ENCODE measurements around the gene ARL6IP6.
A peak's percentile ranks its signal among the peaks of the same experiment; 100 is the strongest.
"Not testable (repeated sequence)": the region's sequence is repeated elsewhere in the genome, so short reads cannot be mapped to it uniquely, and the experiment has no call there.

The ARL6IP6 gene

GRCh38 chr2:152722639-152723038, 4.2 kb downstream of the ARL6IP6 start:
- DNase-seq (ENCODE audit: low spot score): not testable (repeated sequence)

DNA sequence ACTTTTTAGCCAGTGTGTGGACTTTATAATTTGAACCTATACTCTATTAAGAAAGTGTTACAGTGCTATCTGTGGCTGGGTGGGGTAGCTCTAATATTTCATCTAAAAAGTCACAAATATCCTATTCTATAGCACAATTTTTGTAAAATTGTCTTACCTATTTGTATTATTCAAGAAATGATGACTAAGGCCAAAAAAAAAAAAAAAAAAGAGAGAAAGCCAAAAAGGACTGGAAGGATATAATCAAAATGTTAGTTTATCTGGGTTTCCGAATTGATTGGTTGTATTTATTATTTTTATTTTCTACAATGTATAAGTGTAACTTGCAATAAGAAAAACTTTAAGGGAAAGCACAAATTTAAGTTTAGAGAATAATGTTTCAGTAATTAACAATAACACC, 5.5 kb downstream of the ARL6IP6 start:
- no peak for DNase-seq (ENCODE audit: low spot score)

DNA sequence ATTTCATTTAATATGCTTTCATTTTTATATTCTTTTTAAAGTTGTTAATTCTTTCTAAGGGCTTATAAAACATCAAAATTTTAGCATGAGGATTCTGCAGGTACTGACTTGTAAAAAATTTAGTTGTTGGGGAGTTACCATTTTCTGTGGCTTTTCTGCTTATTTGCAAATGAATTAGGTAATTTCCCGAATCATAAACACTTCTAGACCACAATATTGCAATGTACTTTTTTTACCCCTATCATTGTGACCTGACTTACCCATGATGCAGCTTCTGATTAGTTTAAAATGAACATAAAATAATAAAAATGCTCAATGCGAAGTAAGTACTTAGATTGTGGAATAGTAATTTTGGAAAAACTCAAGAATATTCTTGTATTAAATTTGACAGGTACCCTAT, 11.4 kb downstream of the ARL6IP6 start:
- DNase-seq (ENCODE audit: low spot score): no peak

DNA sequence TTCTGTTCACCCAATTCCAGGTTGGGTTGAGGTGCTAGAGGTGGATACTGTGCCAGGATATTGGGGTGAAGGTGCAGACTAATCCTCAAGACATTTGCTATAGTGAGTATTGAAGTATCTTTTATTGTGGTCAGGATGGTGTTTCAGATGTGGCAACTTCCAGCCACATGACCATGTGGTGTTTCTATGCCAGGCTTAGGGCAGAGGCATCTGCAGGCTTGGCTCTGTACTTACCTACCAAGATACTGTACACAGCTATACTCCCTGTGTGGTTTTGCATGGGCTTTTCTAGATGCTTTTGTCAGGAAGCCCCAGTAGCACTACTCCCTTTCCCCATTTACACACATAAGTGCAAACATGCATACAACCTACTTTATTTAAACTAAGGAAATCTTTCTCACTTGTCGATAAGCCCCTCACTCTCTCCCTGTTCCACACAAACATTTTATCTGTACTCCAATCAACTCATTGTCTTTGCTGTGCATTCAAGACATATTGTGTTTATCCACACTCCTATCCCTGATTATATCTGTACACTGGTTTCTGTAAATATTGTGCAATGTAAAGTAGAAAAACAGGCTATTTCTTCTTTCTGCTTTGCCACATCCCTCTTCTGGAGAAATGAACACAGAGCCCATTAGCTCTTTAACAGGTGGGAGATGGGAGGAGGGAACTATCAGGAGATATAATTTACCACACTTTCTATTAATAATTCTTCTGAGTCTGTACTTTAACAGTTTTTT, 12.3 kb downstream of the ARL6IP6 start:
- DNase-seq (ENCODE audit: low spot score): no peak

DNA sequence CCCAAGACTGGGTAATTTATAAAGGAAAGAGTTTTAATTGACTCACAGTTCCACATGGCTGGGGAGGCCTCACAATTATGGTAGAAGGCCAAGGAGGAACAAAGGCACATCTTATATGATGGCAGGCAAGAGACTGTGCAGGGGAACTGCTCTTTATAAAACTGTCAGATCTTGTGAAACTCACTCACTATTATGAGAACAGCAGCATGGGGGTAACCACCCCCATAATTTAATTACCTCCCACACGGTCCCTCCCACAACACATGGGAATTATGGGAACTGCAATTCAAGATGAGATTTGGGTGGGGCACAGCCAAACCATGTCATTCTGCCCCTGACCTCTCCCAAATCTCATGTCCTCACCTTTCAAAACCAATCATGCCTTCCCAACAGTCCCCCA, 19.1 kb downstream of the ARL6IP6 start:
- DNase-seq (ENCODE audit: low spot score): not testable (repeated sequence)

GRCh38 chr2:152738438-152738837, 20.0 kb downstream of the ARL6IP6 start:
- DNase-seq (ENCODE audit: low spot score): no peak

- not testable (repeated sequence) for DNase-seq (ENCODE audit: low spot score)
Measured at GRCh38 chr2:152739705-152740104, 21.3 kb downstream of the ARL6IP6 start.

- DNase-seq (ENCODE audit: low spot score): peak; percentile 55
Measured at GRCh38 chr2:152740743-152741328, 22.4 kb downstream of the ARL6IP6 start.

DNA sequence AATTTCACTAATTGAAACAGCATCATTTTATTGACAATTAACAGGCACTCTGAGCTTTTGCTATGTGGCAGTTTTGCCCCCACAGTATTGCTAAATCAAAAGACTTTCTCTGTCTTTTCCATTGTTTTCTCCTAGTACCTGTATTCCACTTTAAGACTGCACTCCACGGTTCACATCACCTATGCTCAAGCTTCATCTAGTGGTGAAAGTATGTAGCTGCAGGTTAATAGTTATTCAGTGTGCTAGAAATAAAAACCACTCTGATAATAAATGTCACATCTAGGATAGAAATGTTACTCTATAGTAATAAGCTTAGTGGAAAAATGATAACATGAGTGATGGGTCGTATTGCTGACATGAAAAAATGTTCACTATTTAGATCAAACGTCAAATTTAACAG, 24.6 kb downstream of the ARL6IP6 start:
- DNase-seq (ENCODE audit: low spot score): peak; percentile 24

GRCh38 chr2:152747751-152748150, 29.3 kb downstream of the ARL6IP6 start:
- DNase-seq (ENCODE audit: low spot score): not testable (repeated sequence)

GRCh38 chr2:152755029-152755428, 36.6 kb downstream of the ARL6IP6 start:
- no peak for DNase-seq (ENCODE audit: low spot score)

DNA sequence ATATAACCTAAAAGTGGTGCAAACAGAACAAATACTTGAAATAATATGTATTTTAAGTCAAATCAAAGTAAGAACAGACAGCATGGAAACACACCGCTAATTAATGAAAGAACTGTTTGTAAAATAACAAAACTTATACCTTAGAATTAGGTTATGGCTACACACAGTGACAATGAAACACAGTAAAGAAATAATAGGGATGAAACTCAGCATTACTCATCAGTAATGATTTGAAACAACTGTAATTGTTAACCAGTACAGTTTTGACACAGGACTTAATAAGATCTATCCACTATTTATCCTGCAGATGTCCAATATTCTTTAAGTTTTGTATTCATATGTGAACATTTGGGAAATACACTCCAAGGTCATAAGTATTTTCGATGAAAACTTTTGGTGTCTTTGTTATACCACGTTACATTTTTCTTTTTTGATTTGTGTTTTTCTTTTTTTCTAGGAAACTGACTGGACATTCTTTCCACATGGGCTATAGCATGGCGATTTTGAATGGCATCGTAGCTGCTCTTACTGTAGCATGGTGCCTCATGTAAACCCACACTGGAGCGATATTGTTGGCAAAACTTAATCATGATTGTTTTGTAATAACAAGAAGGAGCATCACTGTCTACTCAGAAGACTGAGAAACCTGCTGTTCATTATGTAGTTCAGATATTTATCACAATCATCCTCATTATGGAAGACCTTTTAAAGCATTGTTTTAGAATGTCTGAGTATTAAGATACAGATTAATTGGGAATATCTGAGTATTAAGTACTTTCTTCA, 41.1 kb downstream of the ARL6IP6 start:
- no peak for DNase-seq (ENCODE audit: low spot score)

- no peak for DNase-seq (ENCODE audit: low spot score)
Measured at GRCh38 chr2:152761214-152761613, 42.8 kb downstream of the ARL6IP6 start.

- no peak for DNase-seq (ENCODE audit: low spot score)
Measured at GRCh38 chr2:152762202-152762601, 43.8 kb downstream of the ARL6IP6 start.

GRCh38 chr2:152763208-152763607, 44.8 kb downstream of the ARL6IP6 start:
- DNase-seq (ENCODE audit: low spot score): not testable (repeated sequence)

DNA sequence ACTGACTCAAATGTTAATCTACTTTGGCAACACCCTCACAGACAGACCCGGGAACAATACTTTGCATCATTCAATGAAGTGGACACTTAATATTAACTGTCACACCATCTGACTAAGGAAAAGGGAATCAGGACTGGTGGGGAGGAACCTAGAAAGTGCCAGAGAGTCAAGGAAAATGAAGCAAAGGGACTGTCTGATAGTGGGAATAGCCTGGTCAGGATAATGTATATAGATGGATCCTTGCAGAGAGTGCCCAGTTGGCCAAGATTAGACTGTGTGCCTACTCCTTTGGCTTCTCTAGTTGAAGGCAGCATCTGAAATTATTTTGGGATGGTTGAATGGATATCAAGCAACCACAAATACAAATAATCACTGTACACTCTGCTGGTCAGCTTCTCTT, 45.2 kb downstream of the ARL6IP6 start:
- DNase-seq (ENCODE audit: low spot score): no peak

DNA sequence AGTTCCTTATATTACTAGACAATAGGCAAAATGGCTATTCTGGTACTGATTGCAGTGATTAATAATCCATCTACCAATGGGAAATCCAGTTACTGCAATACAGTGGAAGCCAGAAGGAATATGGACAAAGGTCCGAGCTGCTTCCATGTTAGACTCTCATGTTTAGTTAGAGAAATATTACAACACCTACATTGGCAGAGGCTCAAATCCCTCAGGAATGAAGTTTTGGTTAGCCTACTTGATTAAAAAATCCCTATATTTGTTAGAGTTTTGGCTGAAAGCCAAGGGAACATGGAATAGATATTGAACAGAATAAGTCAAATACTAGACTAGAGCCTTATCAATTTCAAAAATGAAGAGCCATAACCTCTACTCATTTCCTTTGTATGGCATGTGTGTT, 48.5 kb downstream of the ARL6IP6 start:
- no peak for DNase-seq (ENCODE audit: low spot score)

GRCh38 chr2:152781175-152781574, 62.8 kb downstream of the ARL6IP6 start:
- no peak for DNase-seq (ENCODE audit: low spot score)

GRCh38 chr2:152782171-152782570, 63.8 kb downstream of the ARL6IP6 start:
- DNase-seq (ENCODE audit: low spot score): no peak

DNA sequence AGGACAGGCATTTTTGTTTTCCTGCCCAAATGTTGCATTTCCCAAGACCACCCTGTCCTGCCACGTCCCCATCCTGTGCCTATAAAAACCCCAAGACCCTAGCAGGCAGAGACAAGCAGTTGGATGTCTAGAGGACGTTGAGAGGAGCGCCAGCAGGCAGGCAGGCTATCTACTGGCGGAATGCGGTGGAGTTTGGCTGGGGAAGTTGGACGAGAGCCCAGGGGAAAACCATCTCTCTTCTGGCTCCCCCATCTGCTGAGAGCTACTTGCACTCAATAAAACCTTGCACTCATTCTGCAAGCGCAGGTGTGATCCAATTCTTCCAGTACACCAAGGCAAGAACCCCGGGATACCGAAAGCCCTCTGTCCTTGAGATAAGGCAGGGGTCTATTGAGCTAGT, 72.5 kb downstream of the ARL6IP6 start:
- DNase-seq (ENCODE audit: low spot score): no peak

GRCh38 chr2:152791979-152792378, 73.6 kb downstream of the ARL6IP6 start:
- DNase-seq (ENCODE audit: low spot score): no peak

DNA sequence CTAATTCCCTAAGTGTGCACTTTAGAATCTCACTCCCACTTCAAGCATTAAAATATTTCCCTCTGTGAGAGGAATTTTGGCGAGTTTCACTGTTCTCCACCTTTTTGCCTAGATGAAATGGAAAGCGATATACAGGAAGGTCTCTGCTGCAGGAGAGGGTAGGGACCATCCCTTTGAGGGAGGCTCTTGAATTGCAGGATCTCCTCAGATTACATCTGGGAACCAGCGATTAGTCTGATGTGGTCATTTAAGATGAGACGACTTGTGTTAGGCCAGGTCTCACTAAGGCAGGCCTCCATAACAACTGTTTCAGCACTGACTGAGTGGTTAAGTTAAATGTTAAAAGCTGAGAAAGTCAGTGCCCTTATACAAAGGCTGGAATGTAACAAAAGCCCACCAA, 74.6 kb downstream of the ARL6IP6 start:
- DNase-seq (ENCODE audit: low spot score): no peak

DNA sequence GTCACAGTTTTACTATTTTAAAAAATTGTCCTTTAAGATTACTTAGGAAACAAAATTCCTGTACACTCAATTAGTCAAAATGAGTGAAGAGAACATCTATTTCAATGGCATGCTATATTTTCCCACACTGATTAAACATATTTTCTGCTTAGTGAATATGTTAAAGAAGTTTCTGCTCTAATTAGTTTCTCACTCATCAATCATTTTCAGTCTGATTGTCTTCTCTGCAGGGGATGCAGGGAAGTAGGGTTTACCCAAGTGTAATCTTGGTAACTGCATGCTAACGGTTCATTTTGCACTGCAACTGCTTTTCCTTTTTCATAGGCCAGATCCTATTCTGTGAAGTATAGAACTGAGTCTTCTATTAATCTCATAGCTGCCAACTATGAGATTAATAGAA, 78.5 kb downstream of the ARL6IP6 start:
- DNase-seq (ENCODE audit: low spot score): no peak
